Tibial nerve (tissue), 4 donors: Measurements from ENCODE around the gene LRCH4.

Experiments used
- CTCF ChIP-seq, 5 experiments: fragments of 200-600 bp in 3 of 5; fragments of 450-650 bp in 2 of 5; sonication (generic) in 3 of 5; IDR thresholded peaks; one replicate each; pipeline ENCODE4 v1.5.1; 2016 to 2019; ENCODE audit warnings: antibody characterized with exemption in 5 of 5, mild to moderate bottlenecking in 3 of 5, moderate library complexity in 2 of 5
- EP300 ChIP-seq, 2 donors: sonication (generic); formaldehyde crosslinking; IDR thresholded peaks; one replicate each; pipeline ENCODE4 v1.6.1; 2017; ENCODE audit warnings: antibody characterized with exemption in 2 of 2, mild to moderate bottlenecking in 1 of 2
- POLR2A ChIP-seq, 2 donors: fragments of 450-650 bp; IDR thresholded peaks; one replicate each; pipeline ENCODE4 v1.6.1; 2017; ENCODE audit warnings: antibody characterized with exemption in 2 of 2, mild to moderate bottlenecking in 2 of 2, moderate library complexity in 2 of 2

DNA sequence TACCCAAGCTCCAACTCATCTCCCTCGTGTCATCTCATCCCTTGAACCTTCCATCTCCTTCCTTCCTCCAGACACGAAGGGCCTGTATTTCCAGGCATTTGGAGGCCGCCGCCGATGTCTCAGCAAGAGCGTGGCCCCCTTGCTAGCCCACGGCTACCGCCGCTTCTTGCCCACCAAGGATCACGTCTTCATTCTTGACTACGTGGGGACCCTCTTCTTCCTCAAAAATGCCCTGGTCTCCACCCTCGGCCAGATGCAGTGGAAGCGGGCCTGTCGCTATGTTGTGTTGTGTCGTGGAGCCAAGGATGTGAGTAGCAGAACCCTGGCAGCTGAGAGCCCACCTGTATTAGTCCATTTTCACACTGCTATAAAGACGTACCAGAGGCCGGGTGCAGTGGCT lies 5.7 kb upstream of the LRCH4 start:
- TF ChIP-seq CTCF (IDR thresholded peaks at IDR 0.05) (no peak), POLR2A (IDR thresholded peaks at IDR 0.05) (no peak), EP300 (IDR thresholded peaks at IDR 0.05) (no peak)
